ENCODE measurements around the gene SOWAHA. TPM values are rescaled to one million over a fixed set of nuclear protein-coding genes. Genes with fewer than 3 reads are reported as not detected.

SOWAHA gene
- polyA plus RNA-seq (2013, experiment 1 of 2): 0.04 TPM
- polyA plus RNA-seq (2013, experiment 2 of 2): 0.01 TPM

GRCh38 chr5:132812781-132813598 lies at the start of gene SOWAHA:
TSS of gene SOWAHA (plus strand) at chr5:132813302. CDS start at chr5:132813622, 320 bp downstream.
- Histone ChIP-seq H2BK15ac (replicated peaks; ENCODE audit: low read depth) (no peak within 1 kb of the TSS), H3K18ac (ENCODE audit: low read length) (no peak within 1 kb of the TSS), H2AK5ac (ENCODE audit: low read length) (no peak within 1 kb of the TSS), H2BK5ac (ENCODE audit: low read length) (no peak within 1 kb of the TSS), H3K4ac (ENCODE audit: low read depth, low read length) (no peak within 1 kb of the TSS), H3K36me3 (ENCODE audit: control insufficient read depth, insufficient read depth, low read length) (no peaks in the 10 kb centered on the region), H3K27me3 (ENCODE audit: insufficient read depth, low read length, poor library complexity) (peaks cover 25% of the 10 kb centered on the region), H3K4me2 (ENCODE audit: low read length) (peak within 1 kb of the TSS; percentile 34), H3K4me1 (ENCODE audit: control insufficient read depth, low read depth, low read length) (no peaks in the 10 kb centered on the region), H2BK120ac (ENCODE audit: low read depth, low read length) (no peak within 1 kb of the TSS), H4K5ac (ENCODE audit: low read length) (no peak within 1 kb of the TSS), H3K4me3 (ENCODE audit: low read length) (no peak within 1 kb of the TSS), H3K27ac (ENCODE audit: low read depth, low read length) (no peak within 1 kb of the TSS), H3K79me2 (ENCODE audit: control insufficient read depth, insufficient read depth, low read length) (no peaks in the 10 kb centered on the region), H3K9ac (ENCODE audit: low read length) (no peak within 1 kb of the TSS), H3K23ac (ENCODE audit: low read length) (no peak within 1 kb of the TSS), H3K56ac (ENCODE audit: low read length) (no peak within 1 kb of the TSS), H4K8ac (ENCODE audit: low read depth, low read length) (no peak within 1 kb of the TSS), H3K79me1 (ENCODE audit: low read length) (no peaks in the 10 kb centered on the region)
- whole genome bisulfite sequencing (ENCODE audit: extremely low coverage, insufficient coverage, low lambda C conversion rate): no CpG with 5 or more reads among the region's 68 CpGs
- no peak for DNase-seq

DNA sequence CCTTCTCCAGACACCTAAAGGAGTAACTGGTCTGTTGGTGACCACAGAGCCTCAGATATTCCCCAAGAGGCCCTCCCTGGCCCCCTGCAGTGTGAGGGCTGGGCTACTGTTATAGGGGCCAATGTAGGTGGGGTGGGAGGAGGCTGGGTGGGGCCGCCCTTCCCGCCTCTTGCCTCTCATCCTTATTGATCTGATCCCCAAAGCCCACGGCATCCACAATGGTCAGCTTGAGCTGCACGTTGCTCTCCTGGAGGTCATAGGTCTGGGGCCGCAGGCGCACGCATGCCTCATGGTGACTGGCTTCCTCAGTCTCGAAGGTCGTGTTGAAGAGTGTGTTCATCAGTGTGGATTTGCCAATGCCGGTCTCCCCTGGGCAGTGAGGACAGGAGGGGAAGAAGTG lies 49.1 kb upstream of the SOWAHA start:
- Histone ChIP-seq H3K79me2 (ENCODE audit: control insufficient read depth, insufficient read depth, low read length) (no peaks in the 10 kb centered on the region), H3K79me1 (ENCODE audit: low read length) (no peaks in the 10 kb centered on the region), H3K36me3 (ENCODE audit: control insufficient read depth, insufficient read depth, low read length) (no peaks in the 10 kb centered on the region), H2AK5ac (ENCODE audit: low read length) (no peak overlapping the region), H3K27ac (ENCODE audit: low read depth, low read length) (no peak overlapping the region), H3K4me3 (ENCODE audit: low read length) (no peak overlapping the region), H3K56ac (ENCODE audit: low read length) (no peak overlapping the region), H3K27me3 (ENCODE audit: insufficient read depth, low read length, poor library complexity) (no peaks in the 10 kb centered on the region), H2BK120ac (ENCODE audit: low read depth, low read length) (no peak overlapping the region), H2BK5ac (ENCODE audit: low read length) (no peak overlapping the region), H2BK15ac (replicated peaks; ENCODE audit: low read depth) (no peak overlapping the region), H3K9ac (ENCODE audit: low read length) (no peak overlapping the region), H4K5ac (ENCODE audit: low read length) (no peak overlapping the region), H3K4me2 (ENCODE audit: low read length) (no peak overlapping the region), H4K8ac (ENCODE audit: low read depth, low read length) (no peak overlapping the region), H3K23ac (ENCODE audit: low read length) (no peak overlapping the region), H3K4ac (ENCODE audit: low read depth, low read length) (no peak overlapping the region), H3K4me1 (ENCODE audit: control insufficient read depth, low read depth, low read length) (no peaks in the 10 kb centered on the region), H3K18ac (ENCODE audit: low read length) (no peak overlapping the region)
- no CpG with 5 or more reads among the region's 10 CpGs for WGBS (ENCODE audit: extremely low coverage, insufficient coverage, low lambda C conversion rate)
- no peak for DNase-seq

GRCh38 chr5:132764671-132765238 lies 48.3 kb upstream of the SOWAHA start:
- WGBS (ENCODE audit: extremely low coverage, insufficient coverage, low lambda C conversion rate): no CpG with 5 or more reads among the region's 7 CpGs
- H3K79me2 ChIP-seq (ENCODE audit: control insufficient read depth, insufficient read depth, low read length): no peaks in the 10 kb centered on the region
- no peak overlapping the region for H3K23ac ChIP-seq (ENCODE audit: low read length)
- H2AK5ac ChIP-seq (ENCODE audit: low read length): no peak overlapping the region
- H3K27ac ChIP-seq (ENCODE audit: low read depth, low read length): no peak overlapping the region
- no peak overlapping the region for H3K18ac ChIP-seq (ENCODE audit: low read length)
- H3K27me3 ChIP-seq (ENCODE audit: insufficient read depth, low read length, poor library complexity): no peaks in the 10 kb centered on the region
- H2BK5ac ChIP-seq (ENCODE audit: low read length): no peak overlapping the region
- H3K4me2 ChIP-seq (ENCODE audit: low read length): no peak overlapping the region
- H3K4me3 ChIP-seq (ENCODE audit: low read length): no peak overlapping the region
- H4K8ac ChIP-seq (ENCODE audit: low read depth, low read length): no peak overlapping the region
- no peak overlapping the region for H2BK15ac ChIP-seq (replicated peaks; ENCODE audit: low read depth)
- no peak overlapping the region for H3K56ac ChIP-seq (ENCODE audit: low read length)
- H3K4me1 ChIP-seq (ENCODE audit: control insufficient read depth, low read depth, low read length): no peaks in the 10 kb centered on the region
- no peak overlapping the region for H3K9ac ChIP-seq (ENCODE audit: low read length)
- H2BK120ac ChIP-seq (ENCODE audit: low read depth, low read length): no peak overlapping the region
- H3K79me1 ChIP-seq (ENCODE audit: low read length): no peaks in the 10 kb centered on the region
- H3K4ac ChIP-seq (ENCODE audit: low read depth, low read length): no peak overlapping the region
- no peak for DNase-seq
- H3K36me3 ChIP-seq (ENCODE audit: control insufficient read depth, insufficient read depth, low read length): no peaks in the 10 kb centered on the region
- H4K5ac ChIP-seq (ENCODE audit: low read length): no peak overlapping the region

GRCh38 chr5:132765311-132766019 lies 47.6 kb upstream of the SOWAHA start:
- Histone ChIP-seq H2BK120ac (ENCODE audit: low read depth, low read length) (no peak overlapping the region), H3K9ac (ENCODE audit: low read length) (no peak overlapping the region), H3K4me1 (ENCODE audit: control insufficient read depth, low read depth, low read length) (no peaks in the 10 kb centered on the region), H3K56ac (ENCODE audit: low read length) (no peak overlapping the region), H3K79me1 (ENCODE audit: low read length) (no peaks in the 10 kb centered on the region), H2BK15ac (replicated peaks; ENCODE audit: low read depth) (no peak overlapping the region), H3K4ac (ENCODE audit: low read depth, low read length) (no peak overlapping the region), H4K8ac (ENCODE audit: low read depth, low read length) (no peak overlapping the region), H3K23ac (ENCODE audit: low read length) (no peak overlapping the region), H3K4me2 (ENCODE audit: low read length) (no peak overlapping the region), H3K18ac (ENCODE audit: low read length) (no peak overlapping the region), H3K4me3 (ENCODE audit: low read length) (no peak overlapping the region), H3K27ac (ENCODE audit: low read depth, low read length) (no peak overlapping the region), H4K5ac (ENCODE audit: low read length) (no peak overlapping the region), H3K36me3 (ENCODE audit: control insufficient read depth, insufficient read depth, low read length) (no peaks in the 10 kb centered on the region), H3K27me3 (ENCODE audit: insufficient read depth, low read length, poor library complexity) (no peaks in the 10 kb centered on the region), H3K79me2 (ENCODE audit: control insufficient read depth, insufficient read depth, low read length) (no peaks in the 10 kb centered on the region), H2AK5ac (ENCODE audit: low read length) (no peak overlapping the region), H2BK5ac (ENCODE audit: low read length) (no peak overlapping the region)
- no CpG with 5 or more reads among the region's 12 CpGs for WGBS (ENCODE audit: extremely low coverage, insufficient coverage, low lambda C conversion rate)
- no peak for DNase-seq

GRCh38 chr5:132766020-132766805 lies 46.9 kb upstream of the SOWAHA start:
- Histone ChIP-seq H3K27me3 (ENCODE audit: insufficient read depth, low read length, poor library complexity) (no peaks in the 10 kb centered on the region), H3K4ac (ENCODE audit: low read depth, low read length) (no peak overlapping the region), H3K79me1 (ENCODE audit: low read length) (no peaks in the 10 kb centered on the region), H3K23ac (ENCODE audit: low read length) (no peak overlapping the region), H3K4me2 (ENCODE audit: low read length) (no peak overlapping the region), H3K9ac (ENCODE audit: low read length) (no peak overlapping the region), H2BK5ac (ENCODE audit: low read length) (no peak overlapping the region), H4K5ac (ENCODE audit: low read length) (no peak overlapping the region), H3K27ac (ENCODE audit: low read depth, low read length) (no peak overlapping the region), H3K18ac (ENCODE audit: low read length) (no peak overlapping the region), H2BK15ac (replicated peaks; ENCODE audit: low read depth) (no peak overlapping the region), H3K56ac (ENCODE audit: low read length) (no peak overlapping the region), H3K4me3 (ENCODE audit: low read length) (no peak overlapping the region), H3K4me1 (ENCODE audit: control insufficient read depth, low read depth, low read length) (no peaks in the 10 kb centered on the region), H3K79me2 (ENCODE audit: control insufficient read depth, insufficient read depth, low read length) (no peaks in the 10 kb centered on the region), H2AK5ac (ENCODE audit: low read length) (no peak overlapping the region), H2BK120ac (ENCODE audit: low read depth, low read length) (no peak overlapping the region), H4K8ac (ENCODE audit: low read depth, low read length) (no peak overlapping the region), H3K36me3 (ENCODE audit: control insufficient read depth, insufficient read depth, low read length) (no peaks in the 10 kb centered on the region)
- no CpG with 5 or more reads among the region's 14 CpGs for WGBS (ENCODE audit: extremely low coverage, insufficient coverage, low lambda C conversion rate)
- DNase-seq: no peak
